Measurements from ENCODE around the gene LRRC74A.

LRRC74A gene

DNA sequence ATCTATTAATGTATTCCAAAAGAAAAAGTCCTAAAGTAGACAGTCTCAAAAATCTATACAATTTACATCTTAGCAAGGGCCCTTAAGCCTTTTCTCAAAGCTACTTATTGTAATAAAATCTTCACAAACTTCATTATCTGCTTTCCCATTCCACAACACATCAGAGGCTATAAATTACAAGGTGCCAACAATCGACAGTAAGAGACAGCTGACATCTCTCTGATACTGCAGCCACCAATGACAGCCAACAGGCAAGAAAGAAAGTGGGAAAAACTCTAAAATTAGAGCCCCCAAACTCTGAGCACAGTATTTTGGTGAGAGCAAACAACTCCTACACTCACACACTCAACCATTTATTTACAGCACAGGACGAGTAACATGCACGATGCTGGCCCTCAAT lies 15.7 kb upstream of the LRRC74A start:
- no peak for DNase-seq (ENCODE audit: low spot score)

DNA sequence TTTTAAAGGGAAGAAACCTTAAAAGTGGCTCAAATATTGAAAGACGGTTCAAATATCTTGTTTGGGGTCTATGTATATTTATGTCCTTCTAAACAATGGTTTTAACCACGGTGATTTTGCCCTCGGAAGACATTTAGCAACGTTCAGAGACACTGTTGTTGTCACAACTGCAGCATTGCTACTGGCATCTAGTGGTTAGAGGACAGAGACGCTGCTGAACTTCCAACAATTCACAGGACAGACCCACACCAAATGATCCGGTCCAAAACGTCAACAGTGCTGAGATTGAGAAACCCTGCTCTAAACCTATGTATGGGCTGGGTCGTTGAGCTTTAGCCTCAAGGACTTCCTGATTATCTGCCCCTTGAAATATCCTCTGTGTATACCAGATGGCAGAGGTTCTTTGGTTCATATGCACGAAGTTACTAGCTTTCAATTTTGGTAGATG lies 15.2 kb upstream of the LRRC74A start:
- peak; percentile 45 for DNase-seq (ENCODE audit: low spot score)

DNA sequence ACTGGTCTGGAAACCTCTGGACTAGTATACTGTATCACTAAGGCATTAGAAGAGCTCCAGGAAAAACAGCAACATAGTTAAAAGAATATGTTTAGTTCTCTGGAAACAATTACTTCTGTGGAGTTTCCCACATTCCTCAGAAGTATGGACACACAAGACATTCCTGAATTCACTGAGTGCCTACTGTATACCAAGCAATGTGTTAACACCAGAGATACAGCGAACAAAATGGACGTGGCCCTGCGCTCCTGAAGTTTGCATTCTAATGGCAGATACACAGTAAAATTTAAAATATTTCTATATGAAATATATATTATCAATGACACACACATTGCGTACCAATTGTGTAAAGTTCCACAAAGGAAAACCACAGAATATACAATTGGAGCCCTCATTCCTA lies 14.6 kb upstream of the LRRC74A start:
- DNase-seq (ENCODE audit: low spot score) = no peak

DNA sequence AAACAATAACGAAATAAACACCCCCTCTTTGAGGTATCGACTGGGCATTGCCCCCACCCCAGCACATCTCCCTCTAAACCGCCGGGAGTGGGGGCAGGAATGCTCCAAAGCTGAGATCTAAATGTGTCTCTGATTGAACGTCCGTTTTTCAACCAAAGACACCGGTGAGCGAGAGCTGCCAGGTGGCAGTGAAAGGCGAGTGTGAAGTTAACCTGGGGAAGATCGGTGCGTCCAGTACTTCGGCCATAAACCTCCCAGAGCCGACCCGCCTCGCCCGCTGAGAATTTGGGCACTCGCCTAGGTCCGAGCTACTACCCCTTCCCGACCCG lies 14.2 kb upstream of the LRRC74A start:
- DNase-seq (ENCODE audit: low spot score) = no peak

DNA sequence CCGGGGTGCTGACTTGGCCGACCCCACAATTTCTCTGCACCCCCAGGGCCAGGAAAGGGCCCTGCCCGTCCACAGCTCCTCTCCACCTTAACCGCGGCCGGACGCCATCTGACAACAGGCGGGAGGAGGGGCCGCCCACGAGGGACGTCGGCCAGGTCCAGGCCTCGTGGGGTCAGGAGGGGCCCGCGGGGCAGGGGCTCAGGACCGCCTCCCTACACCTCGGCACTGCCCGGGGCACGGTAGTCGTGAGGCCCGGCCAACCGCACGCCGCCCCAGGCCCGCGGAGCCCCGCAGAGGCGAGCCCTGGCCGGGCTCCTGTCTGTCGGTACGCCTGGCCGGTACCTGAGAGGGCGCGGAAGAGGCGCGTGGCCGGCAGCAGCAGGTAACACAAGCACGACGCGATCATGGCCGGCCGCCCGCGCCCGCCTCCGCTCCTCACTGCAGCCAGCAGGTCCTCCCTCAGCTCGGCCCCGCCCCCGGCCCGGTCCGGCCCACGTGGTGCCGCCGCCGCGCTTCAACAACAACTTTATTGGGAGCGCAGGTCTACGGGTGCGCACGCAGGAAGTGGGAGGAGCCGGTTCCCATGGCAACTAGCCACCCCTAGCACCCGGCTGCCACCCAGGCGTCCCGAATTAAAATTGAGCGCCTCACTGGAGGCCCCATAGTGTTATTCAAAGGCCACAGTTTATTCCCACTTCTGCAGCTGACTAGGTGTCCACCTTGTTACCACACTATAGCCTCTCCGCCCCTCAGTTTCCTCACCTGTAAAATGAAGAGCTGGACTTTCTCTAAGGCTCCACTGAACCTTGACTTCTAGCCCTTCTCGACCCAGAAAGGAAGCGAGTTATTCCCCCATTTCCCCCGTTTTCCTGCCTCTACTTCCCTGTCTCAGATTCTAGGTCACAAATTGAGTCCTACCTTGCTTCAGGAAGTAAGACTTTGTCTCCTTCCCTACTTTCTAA lies 13.5 kb upstream of the LRRC74A start, which contains the start of gene ANGEL1:
TSS of gene ANGEL1 (minus strand) at position 461 of the 962 bp plus-strand sequence. CDS start at position 406, 55 bp downstream.
- DNase-seq (ENCODE audit: low spot score) = peak; percentile 88

DNA sequence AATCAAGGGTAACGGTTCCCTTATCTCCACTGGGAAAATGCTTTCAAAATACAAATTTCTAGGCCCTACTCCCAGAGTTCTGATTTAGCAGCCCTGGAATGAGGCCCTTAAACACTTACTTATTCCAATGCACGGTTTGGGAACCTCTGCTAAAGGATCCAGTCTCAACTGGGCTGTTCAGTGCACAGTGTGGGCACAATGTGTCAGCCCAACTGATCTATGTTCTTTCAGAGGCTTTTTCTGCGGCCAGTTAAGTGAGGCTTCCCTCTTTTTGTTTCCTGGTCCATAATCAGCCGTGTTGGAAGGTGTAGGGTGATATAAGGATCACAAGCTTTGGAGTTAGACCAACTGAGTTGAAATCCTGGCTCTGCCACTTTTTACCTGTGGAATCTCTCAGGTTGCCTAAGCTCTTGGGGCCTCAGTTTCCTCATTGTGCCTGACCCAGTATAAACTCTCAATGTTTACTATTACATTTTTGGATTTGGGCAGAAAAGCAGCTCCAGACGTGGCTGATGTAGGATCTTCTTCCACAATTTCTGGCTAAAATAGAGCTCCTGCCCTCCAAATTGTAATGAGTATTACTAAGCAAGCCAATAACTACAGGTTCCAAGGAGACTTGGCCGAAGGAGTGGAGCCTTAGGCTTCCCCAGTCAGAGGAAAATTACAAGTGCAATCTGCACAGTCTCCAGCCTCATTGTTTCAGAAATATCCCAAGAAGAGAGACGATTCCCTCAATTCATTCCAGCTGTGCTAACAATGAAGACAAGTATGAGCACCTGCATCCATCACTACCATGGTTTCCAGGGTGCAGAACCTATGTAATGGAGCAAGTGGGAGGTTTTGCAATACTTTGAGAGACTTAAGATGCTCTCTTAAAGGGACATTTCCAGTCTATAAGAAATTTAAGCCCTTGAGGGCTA lies 11.2 kb upstream of the LRRC74A start:
- DNase-seq (ENCODE audit: low spot score) = no peak

DNA sequence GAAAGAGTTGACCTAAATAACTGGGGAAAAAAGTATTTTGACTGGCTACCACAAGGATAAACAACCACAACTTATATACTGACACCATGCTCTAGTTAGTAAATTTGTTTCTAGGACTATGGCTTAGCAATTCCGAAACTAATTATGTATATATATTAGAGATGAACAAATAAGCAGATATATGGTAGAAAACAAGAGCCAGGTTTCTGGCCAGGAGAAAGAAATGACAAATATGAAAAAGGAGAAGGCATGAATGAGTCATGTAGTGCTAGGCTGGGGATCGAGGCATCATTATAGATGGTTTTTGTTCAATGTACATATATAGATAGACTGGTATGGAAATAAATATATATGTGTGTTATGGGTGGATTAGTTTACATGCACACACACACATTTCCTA lies 5.5 kb upstream of the LRRC74A start:
- no peak for DNase-seq (ENCODE audit: low spot score)

DNA sequence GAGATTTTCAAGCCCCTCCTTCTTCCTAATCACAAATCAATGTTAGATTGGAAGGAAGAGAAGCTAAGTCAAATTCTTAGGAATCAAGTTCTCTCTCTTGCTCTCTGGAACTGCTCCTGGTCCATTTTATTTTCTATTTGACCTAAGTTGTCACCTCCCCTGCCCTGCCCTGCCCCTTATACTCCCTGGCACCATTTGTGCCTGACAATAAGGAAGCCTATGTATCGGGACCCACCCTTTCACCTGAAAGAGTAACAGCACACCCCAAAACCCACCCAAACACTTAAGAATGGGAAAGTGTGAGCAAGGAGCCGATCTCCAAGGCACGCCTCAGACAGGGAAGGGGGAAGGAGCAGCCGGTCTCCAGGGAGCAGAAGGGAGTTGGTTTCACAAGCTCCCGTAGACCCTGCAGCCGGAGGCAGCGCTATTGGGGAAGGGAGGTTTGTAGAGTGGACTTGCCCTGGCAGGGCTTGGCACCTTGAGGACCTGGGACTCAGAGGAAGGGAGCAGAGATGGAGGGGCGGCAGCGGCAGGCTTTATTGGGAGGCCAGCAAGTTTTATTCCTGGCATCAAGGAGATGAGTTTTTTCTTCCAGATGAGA lies 1.6 kb downstream of the LRRC74A start:
- DNase-seq (ENCODE audit: low spot score) = peak; percentile 47

DNA sequence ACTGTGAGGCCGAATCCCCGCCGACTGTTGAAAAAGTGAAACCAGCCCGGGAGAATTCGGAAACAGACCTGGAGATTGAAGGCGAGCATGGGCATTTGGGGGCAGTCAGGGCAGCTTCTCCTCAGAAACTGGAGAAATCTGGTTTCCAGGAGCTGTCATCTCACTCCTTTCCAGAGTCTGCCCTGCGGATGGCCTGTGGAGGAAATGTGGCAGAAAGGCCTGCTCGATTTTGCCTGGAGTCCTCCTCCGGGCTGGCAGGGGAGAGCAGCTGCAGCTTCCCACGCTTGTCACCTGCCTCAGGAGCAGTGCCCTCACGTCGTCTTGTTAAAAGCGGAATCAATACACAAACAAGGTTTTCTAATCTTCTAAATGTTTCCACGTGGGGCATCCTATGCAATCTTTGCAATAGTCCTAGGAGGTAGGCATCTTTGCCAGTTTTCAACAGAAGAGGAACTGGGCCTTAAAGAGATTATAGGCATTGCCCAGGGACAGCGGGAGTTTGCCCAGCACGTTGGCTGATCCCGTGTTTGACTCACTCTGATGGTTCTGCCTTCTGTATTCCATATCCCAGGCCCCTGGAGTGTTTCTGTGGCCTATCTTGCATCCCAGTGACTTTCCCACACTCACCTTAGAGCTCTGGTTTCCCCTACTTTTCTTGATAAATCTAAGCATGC lies 2.3 kb downstream of the LRRC74A start:
- peak; percentile 40 for DNase-seq (ENCODE audit: low spot score)

DNA sequence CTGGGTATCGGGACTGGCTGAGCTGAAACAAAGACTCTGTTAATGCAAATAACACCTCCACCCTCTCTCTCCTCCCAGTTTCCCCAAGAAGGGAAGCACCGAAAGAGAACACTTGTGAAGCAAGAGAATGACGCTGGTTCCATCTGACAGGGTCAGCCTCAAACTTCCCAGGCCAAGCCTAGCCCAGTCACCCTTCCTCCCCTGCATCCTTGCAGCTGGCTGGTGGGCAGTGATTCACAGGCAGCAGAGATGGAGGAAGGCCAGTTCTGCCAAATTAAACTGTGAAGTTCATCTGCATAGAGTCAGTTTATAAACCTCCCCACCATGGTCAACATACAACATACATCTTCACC lies 2.8 kb downstream of the LRRC74A start:
- DNase-seq (ENCODE audit: low spot score) = no peak

DNA sequence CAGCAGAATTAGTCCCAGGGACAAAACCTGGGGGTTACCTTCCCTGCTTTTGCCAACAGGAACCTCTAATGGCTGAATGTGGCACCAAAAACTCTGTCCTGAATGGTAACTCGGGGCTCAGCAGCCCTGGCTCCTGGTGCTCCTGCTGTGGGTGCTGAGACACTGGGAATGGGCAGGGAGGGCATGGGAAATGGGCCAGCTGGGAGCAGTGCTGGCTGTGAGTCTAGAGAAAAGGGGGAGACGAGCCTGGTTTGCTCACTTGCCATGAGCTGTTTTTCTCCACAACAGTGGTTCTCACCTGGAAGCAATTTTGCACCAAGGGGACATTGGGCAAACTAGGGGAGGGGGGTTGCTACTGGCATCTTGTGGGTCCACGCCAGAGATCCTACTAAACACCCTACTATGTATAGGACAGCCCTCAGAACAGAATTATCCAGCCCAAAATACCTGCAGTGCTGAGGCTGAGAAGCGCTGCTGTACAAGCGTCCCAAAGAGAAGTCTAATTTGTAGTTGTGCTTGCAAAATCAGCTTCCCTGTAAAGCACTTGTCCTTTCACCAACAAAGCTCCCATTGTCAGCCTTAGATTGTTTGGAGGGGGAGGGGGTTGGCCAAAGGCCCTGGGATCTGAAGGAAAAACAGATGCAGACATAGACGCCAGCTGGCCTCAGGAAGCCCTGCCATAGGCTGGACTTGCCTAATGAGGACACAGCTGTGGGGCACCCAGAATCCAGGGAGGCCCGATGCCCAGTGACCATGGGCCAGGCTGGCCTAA lies 3.6 kb downstream of the LRRC74A start:
- no peak for DNase-seq (ENCODE audit: low spot score)

DNA sequence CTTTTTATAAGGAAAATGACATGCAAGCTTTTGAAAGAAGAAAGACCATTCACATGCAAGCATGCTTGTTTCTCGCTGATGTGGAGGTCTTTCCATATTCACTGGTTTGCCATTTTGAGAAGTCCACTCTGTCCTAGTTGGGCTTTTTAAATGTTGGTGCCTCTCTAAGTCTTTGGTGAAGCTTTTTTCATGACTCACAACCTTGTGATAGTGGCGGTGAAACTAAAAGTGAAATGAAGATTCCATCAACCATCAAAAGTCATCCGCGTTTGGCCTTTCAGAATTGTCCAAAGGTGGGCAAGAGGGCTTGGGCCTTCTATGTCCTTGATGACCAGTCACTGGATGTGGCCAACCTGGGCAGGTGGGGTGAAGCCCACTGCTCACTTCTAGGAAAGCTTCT lies 4.3 kb downstream of the LRRC74A start:
- no peak for DNase-seq (ENCODE audit: low spot score)

DNA sequence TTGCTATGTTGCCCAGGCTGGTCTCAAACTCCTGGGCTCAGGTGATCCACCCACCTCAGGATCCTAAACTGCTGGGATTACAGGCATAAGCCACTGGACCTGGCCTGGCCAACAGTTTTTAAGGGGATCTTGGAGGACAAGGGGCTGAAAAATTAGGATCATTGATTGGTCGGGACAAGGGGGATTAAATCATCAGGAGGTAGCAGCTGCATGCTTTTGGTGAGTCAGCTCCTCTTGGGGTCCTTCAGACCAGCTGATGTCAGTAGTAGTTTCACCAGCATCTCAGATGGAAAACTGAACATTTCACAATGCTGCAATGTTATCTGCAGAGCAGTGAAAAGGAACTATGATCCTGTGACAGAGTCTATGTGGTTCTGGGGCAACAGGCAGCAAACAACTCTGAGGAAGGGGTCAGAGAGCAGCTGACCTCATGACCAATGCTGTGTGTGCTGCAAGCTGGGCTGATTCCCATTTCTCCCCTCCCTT lies 6.3 kb downstream of the LRRC74A start:
- no peak for DNase-seq (ENCODE audit: low spot score)

DNA sequence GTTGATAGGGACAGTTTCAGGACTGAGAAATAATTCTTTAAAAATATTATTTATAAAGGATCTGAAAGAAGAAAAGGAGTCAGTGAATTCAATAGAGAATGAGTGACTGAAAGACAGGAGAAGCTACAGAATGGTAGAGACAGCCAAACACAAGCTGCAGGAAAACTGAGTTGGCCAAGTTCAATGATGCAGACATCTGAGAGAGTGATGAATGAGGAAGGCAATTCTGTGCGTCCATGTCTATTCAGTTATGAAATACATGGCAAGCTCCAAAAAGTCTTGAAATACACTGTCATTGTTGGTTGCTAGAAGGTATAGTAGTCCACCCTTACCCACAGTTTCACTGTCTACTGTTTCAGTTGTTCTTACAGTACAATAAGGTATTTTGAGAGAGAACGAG lies 6.8 kb downstream of the LRRC74A start:
- no peak for DNase-seq (ENCODE audit: low spot score)

DNA sequence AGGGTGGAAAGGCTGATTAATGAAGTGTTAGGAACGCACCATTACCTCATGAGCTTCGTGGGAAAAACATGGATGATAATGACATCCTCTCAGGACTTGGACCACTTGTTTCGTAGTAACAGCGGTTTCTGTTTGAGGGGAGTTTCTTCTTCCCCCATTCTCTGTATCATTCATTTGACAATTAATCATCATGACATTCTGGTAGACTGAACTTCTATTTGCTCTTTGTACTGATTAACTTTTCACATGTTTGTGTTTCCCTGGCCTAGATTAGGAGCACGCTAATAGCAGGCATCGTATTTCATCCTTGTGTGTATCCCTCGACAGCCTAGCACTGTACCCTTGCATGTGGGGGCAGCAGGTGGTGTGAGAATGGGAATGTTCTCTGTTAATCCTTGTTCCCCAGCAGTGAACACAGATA lies 8.0 kb downstream of the LRRC74A start:
- DNase-seq (ENCODE audit: low spot score) = no peak

DNA sequence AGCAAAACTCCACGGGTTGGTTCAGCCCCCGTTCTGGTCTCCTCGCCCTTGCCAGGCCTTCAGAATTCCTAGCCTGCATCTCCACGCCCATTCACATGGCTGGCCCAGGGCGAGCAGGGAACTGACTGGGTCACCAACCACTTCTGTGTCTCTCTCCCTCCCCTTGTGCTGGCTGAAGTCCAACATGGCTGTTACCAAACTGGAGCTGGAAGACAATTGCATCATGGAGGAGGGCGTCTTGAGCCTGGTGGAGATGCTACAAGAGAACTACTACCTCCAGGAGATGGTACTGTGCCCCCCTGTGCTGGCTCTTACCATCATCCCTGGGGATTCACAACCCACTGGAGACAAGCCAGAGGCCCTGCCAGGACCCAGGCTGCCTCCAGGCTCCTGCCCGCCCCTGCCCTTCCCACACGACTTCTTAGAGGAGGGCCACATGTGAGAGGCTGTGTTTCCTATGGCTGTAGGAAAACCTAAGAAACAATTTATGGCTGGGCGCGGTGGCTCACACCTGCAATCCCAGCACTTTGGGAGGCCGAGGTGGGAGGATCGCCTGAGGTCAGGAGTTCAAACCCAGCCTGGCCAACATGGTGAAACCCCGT lies 9.9 kb downstream of the LRRC74A start:
- no peak for DNase-seq (ENCODE audit: low spot score)

DNA sequence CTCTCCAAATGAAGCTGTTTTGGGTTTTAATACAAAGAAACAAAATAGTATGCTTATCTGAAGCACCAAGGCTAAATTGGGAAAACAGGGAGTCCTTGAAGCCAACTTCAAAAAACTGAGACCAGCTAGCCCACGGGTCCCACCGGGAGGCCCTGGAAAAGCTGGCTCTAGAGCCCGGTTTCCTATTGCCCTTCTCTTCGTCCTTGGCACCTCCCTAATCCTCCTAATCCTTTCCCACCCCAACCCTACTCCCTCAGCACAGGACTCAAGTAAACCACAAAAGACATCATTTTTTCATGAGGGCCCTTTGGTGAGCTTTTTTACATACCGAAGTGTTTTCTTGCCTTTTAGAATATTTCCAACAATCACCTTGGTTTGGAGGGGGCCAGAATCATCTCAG lies 11.3 kb downstream of the LRRC74A start:
- DNase-seq (ENCODE audit: low spot score) = no peak

DNA sequence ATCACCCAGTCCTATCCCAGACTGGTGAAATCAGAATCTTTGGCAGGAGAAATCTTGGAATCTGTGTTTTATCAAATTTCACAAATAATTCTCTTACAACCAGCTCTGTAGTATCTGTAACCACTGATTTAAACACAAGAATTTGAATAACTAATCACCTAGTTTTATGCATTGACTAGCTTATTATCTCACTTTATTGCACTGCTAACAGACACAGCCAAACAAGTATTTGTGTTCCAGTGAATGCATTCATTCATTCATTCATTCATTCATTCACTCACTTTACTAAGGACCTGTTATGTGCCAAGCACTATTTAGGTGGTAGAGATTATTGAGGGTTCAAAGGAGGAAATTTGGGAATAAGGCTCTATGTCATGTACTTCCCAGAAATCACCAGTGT lies 16.2 kb downstream of the LRRC74A start:
- DNase-seq (ENCODE audit: low spot score) = no peak

DNA sequence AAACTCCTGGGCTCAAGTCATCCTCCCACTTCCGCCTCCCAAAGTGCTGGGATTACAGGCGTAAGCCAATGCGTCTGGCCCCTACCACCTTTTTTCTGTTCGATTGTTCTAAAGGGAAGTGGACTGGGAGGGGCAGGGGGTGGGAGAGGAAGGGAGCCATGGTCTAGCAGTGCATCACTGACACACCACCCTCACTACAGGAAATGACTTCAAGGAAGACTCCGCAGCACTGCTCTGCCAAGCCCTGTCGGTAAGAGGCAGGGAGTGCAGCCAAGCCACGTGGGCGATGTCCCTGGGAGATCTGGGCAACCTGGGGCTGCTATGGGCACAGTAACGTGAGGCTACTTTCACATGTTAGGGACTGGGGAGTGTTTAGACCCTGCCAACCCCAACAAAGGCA lies 18.0 kb downstream of the LRRC74A start:
- peak; percentile 37 for DNase-seq (ENCODE audit: low spot score)

DNA sequence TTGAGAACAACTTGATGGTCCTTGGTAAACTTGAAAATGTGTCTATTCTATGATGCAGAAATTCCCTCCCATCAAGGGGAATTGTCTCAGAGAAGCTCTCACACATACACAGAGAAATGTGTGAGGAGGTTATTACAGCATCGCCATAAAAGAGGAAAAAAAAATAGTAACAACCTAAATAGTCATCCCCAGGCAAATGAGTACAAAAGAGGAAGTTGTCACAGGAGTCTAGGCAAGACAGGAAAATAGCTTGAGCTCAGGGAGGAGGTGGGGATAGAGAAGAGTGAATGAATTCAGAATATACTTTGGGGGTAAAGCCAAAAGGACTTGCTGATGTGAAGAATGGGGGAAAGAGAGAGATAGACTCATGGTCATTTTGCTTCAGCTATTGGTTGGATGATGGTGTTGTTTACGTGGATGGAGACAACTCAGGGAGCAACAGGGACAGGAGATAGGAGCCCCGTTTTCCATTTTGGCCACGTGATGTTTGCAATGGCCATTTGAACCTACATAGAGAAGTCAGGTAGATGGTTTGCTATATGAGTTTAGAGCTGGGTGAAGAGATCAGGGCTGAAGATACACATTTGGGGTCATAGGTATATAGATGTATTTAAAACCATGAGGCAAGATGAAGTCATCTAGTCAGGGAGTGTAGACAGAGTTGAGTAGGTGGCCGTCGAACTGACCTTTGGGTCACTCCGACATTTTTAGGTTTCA lies 20.3 kb downstream of the LRRC74A start:
- DNase-seq (ENCODE audit: low spot score) = no peak

Data from hepatic stellate cell (primary cell).